Rectal smooth muscle tissue (tissue), 1 donor: Measurements from ENCODE around the gene WIZ.
A peak's percentile ranks its signal among the peaks of the same experiment; 100 is the strongest.

Experiments used
- H3K27ac ChIP-seq: one replicate; pipeline ENCODE4 v1.7.0; 2013; ENCODE audit warnings: low read depth, low read length, inconsistent platforms
- H3K27me3 ChIP-seq: one replicate; pipeline ENCODE4 v1.7.0; 2013; ENCODE audit warnings: low read length; ENCODE audit not compliant: control insufficient read depth, insufficient read depth
- H3K36me3 ChIP-seq: one replicate; pipeline ENCODE4 v1.7.0; 2013; ENCODE audit warnings: low read length; ENCODE audit not compliant: control insufficient read depth, insufficient read depth
- H3K4me1 ChIP-seq: one replicate; pipeline ENCODE4 v1.7.0; 2013; ENCODE audit warnings: low read length; ENCODE audit not compliant: control insufficient read depth, insufficient read depth
- H3K4me3 ChIP-seq: one replicate; pipeline ENCODE4 v1.7.0; 2013; ENCODE audit warnings: low read length
- H3K9ac ChIP-seq: one replicate; pipeline ENCODE4 v1.7.0; 2013; ENCODE audit warnings: low read length

Gene WIZ

GRCh38 chr19:15457701-15458484 is 8.1 kb upstream of the WIZ start:
- Histone ChIP-seq H3K27me3 (peaks cover 7% of the 10 kb centered on the region), H3K36me3 (no peaks in the 10 kb centered on the region), H3K4me3 (no peak overlapping the region), H3K27ac (no peak overlapping the region), H3K4me1 (peaks cover 3% of the 10 kb centered on the region), H3K9ac (no peak overlapping the region)

GRCh38 chr19:15456871-15457700 is 7.3 kb upstream of the WIZ start:
- Histone ChIP-seq H3K4me1 (peaks cover 7% of the 10 kb centered on the region), H3K36me3 (no peaks in the 10 kb centered on the region), H3K9ac (no peak overlapping the region), H3K27ac (no peak overlapping the region), H3K4me3 (no peak overlapping the region), H3K27me3 (peaks cover 7% of the 10 kb centered on the region)

GRCh38 chr19:15456441-15456840 is 6.7 kb upstream of the WIZ start:
- Histone ChIP-seq H3K4me1 (peaks cover 7% of the 10 kb centered on the region), H3K27ac (no peak overlapping the region), H3K27me3 (peaks cover 7% of the 10 kb centered on the region), H3K4me3 (no peak overlapping the region), H3K9ac (no peak overlapping the region), H3K36me3 (no peaks in the 10 kb centered on the region)

- Histone ChIP-seq H3K27ac (no peak overlapping the region), H3K4me3 (no peak overlapping the region), H3K9ac (no peak overlapping the region), H3K36me3 (no peaks in the 10 kb centered on the region), H3K27me3 (peaks cover 7% of the 10 kb centered on the region), H3K4me1 (peaks cover 7% of the 10 kb centered on the region)
Measured at GRCh38 chr19:15455996-15456395, 6.2 kb upstream of the WIZ start.

- H3K9ac ChIP-seq: no peak overlapping the region
- no peaks in the 10 kb centered on the region for H3K36me3 ChIP-seq
- H3K4me3 ChIP-seq: no peak overlapping the region
- H3K27me3 ChIP-seq: peaks cover 7% of the 10 kb centered on the region
- peaks cover 7% of the 10 kb centered on the region for H3K4me1 ChIP-seq
- no peak overlapping the region for H3K27ac ChIP-seq
Measured at GRCh38 chr19:15453906-15454860, 4.4 kb upstream of the WIZ start.

- peaks cover 7% of the 10 kb centered on the region for H3K27me3 ChIP-seq
- H3K27ac ChIP-seq: peak overlapping the region; percentile 48
- H3K4me3 ChIP-seq: peak overlapping the region; percentile 75
- H3K4me1 ChIP-seq: peaks cover 11% of the 10 kb centered on the region
- H3K9ac ChIP-seq: peak overlapping the region; percentile 53
- no peaks in the 10 kb centered on the region for H3K36me3 ChIP-seq
Measured at GRCh38 chr19:15453091-15453578, 3.4 kb upstream of the WIZ start.

GRCh38 chr19:15452111-15453047 is 2.6 kb upstream of the WIZ start:
- Histone ChIP-seq H3K4me3 (peak overlapping the region; percentile 75), H3K9ac (peak overlapping the region; percentile 53), H3K4me1 (peaks cover 11% of the 10 kb centered on the region), H3K27ac (peak overlapping the region; percentile 62), H3K36me3 (no peaks in the 10 kb centered on the region), H3K27me3 (peaks cover 7% of the 10 kb centered on the region)

- Histone ChIP-seq H3K27me3 (no peaks in the 10 kb centered on the region), H3K4me3 (peak overlapping the region; percentile 14), H3K4me1 (peaks cover 11% of the 10 kb centered on the region), H3K27ac (peak overlapping the region; percentile 72), H3K36me3 (no peaks in the 10 kb centered on the region), H3K9ac (no peak overlapping the region)
Measured at GRCh38 chr19:15450528-15450890, 753 bp upstream of the WIZ start.

GRCh38 chr19:15448778-15449619 is 757 bp downstream of the WIZ start:
- H3K27ac ChIP-seq: peak overlapping the region; percentile 58

GRCh38 chr19:15448044-15448777 is 1.5 kb downstream of the WIZ start:
- H3K4me1 ChIP-seq: peaks cover 9% of the 10 kb centered on the region
- peak overlapping the region; percentile 75 for H3K4me3 ChIP-seq
- no peaks in the 10 kb centered on the region for H3K36me3 ChIP-seq
- H3K27me3 ChIP-seq: no peaks in the 10 kb centered on the region
- no peak overlapping the region for H3K27ac ChIP-seq
- H3K9ac ChIP-seq: no peak overlapping the region

More at GRCh38 chr19:15448778-15449619, 757 bp downstream of the WIZ start:
- Histone ChIP-seq H3K27me3 (no peaks in the 10 kb centered on the region), H3K9ac (peak overlapping the region; percentile 68), H3K4me1 (peaks cover 11% of the 10 kb centered on the region), H3K4me3 (peak overlapping the region; percentile 75), H3K36me3 (no peaks in the 10 kb centered on the region)
